NCI-H187 treated with DMSO at 0.1 percent for 48 hours (cell line): ENCODE measurements around the gene NRDC.

Experiments used
- DNase-seq: peaks from one replicate; lab custom pipeline; 2025; lab: John Stamatoyannopoulos, UW

NRDC gene, protein sequence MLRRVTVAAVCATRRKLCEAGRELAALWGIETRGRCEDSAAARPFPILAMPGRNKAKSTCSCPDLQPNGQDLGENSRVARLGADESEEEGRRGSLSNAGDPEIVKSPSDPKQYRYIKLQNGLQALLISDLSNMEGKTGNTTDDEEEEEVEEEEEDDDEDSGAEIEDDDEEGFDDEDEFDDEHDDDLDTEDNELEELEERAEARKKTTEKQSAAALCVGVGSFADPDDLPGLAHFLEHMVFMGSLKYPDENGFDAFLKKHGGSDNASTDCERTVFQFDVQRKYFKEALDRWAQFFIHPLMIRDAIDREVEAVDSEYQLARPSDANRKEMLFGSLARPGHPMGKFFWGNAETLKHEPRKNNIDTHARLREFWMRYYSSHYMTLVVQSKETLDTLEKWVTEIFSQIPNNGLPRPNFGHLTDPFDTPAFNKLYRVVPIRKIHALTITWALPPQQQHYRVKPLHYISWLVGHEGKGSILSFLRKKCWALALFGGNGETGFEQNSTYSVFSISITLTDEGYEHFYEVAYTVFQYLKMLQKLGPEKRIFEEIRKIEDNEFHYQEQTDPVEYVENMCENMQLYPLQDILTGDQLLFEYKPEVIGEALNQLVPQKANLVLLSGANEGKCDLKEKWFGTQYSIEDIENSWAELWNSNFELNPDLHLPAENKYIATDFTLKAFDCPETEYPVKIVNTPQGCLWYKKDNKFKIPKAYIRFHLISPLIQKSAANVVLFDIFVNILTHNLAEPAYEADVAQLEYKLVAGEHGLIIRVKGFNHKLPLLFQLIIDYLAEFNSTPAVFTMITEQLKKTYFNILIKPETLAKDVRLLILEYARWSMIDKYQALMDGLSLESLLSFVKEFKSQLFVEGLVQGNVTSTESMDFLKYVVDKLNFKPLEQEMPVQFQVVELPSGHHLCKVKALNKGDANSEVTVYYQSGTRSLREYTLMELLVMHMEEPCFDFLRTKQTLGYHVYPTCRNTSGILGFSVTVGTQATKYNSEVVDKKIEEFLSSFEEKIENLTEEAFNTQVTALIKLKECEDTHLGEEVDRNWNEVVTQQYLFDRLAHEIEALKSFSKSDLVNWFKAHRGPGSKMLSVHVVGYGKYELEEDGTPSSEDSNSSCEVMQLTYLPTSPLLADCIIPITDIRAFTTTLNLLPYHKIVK

DNA sequence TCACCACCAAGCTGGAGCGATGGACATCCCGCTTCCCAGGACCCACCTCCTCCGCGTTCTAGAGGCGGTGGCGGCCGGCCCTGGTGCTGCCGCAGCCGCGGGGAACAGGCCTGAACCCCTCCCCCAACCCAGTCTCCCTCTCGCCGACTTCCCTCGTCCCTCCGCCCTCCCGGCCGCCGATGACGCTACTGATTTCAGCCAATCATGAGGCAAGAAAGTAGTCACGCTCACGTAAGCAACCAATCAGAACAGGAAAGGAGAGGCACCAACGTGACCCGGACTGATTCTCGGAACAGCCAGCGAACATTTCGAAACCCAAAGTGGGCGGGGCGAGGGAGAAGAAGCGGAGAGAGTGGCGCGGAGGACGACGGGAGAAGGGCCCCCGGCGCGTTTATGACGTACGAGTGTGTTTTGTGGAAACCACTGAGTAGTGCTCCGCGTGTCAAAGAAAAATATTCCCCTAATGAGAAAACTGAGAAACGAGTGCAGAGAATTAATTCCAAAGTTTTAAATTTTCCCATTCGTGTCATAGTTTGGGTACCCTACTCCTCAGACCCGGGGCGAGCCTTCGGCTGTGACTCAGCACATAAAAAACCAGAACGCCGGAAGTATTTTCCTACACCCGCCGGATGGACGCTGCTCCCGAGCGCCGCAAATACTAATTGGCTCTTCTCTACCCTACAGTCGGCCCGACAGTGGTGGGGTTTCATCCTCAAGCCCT lies at the start of gene NRDC:
NRDC (minus strand) TSS at position 112 of the 721 bp plus-strand sequence. CDS start 112 bp downstream, outside the sequence.
- DNase-seq, result peak; percentile 98

DNA sequence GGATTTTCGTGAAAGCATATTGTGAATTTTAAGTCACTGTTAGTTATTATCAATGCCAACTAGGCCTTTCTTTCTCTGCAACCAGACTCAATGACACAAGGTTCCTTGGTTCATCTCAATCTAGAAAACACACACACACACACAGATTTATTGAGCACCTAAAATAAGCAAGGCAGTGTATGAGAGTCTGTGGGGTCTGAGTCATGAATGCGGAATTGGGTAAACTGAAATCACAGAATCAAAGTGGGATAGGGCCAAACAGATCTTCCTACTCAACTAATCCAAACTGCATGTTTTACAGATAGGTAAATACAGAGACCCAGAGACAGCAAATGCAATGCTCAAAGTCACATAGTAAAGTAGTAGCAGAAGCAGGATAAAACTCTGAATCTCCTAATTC lies 48.5 kb upstream of the NRDC start:
- DNase-seq, result no peak

DNA sequence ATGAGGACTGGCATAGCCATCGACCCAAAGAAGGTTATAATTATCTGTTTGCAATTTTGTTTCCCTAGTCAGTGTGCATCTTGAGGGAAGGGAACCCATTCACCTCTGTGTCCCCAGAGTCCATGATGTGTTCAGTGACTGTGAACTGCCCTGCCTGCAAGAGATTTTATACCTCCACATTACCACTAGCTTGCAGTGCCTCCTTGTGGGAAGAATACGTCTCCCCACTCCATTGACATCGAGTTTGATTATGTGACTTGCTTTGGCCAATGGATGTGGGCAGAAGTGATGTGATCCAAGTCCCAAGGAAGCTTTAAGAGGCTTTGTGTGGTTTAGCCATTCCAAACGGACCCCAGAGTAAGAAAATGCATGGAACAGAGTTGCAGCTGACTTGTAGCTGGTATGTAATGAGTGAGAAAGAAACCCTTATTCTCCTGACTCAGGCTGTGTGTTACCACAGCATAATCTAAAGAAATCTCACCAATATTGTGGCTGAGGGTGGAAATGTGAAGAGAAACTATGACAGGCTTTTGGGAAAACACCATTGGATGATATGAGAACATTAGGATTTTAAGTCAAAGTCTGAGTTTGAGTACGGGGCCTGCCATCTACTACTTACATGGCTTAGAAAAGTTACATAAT lies 47.8 kb upstream of the NRDC start:
- DNase-seq, result no peak

DNA sequence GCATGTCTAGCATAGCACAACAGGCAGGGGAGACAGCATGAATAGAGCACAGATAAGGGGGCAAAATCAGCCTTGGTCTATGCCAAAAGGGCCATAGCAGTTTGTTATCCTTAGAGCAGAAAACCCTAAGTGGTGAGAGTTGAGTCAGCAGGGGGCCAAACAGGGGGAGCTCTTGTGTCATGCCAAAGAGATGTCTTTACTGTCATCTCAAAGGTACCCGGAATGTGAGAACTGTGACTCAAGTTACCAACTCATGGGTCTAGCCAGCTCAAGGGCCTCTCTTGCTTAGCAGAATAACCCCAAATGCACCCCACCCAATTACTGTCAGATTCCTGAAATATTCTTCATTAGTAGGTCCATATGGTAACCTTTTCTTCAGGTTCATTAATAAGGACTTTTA lies 45.9 kb upstream of the NRDC start:
- DNase-seq, result no peak

DNA sequence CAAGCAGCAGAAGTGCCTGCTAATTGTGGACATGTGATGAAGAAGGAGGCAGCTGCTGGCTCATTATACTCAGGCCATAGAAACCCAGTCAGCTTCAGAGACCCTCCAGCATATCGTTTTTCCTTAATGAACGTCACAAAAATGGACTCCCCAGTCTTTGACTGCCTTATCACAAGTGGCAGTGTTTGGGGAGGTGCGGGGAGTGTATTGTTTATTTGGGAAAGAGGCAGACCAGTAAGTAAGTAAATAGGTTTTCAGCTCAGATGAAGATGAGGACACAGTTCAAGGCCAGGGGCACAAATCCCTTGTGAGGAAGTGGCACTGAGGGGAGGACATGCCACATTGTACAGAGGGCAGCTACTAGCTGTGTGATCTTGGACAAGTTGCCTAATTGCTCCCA lies 43.5 kb upstream of the NRDC start:
- no peak for DNase-seq

DNA sequence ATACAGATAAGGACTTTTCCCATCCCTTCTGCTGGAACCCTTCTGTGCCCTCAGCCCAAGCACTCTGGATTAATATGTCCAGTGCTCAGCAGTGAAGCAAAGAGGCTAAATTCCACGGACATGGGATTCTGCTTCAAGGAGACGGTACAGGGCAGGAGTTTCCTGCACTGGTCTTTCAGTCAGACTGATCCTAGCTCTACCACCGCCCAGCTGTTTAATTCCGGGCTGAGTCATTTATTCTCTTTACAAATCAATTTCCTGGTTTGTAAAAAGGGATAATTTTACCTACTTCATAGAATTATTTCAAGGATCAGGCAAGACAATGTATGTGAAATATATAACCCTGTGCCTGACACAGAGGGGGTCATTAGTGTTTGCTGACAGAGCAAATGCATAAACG lies 41.6 kb upstream of the NRDC start:
- no peak for DNase-seq

DNA sequence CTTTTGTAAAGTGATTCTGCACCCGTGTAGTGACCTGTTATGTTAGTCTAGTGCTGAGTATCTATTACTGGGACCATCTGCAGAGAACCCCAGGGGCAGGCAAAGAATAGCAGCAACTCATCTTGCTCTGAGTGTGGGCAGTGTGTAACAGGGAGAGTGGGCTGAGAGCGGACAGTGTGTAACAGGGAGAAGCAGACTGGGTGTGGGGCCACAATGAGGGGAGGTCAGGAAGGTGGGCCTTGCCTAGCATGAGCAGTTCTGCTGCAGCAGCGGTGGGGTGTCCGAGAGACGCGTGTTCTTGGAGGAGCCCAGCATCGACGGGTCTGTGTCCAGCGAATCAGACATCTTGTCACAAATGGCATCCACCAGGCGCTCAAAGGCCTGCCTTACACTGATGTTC lies 41.2 kb upstream of the NRDC start:
- no peak for DNase-seq

DNA sequence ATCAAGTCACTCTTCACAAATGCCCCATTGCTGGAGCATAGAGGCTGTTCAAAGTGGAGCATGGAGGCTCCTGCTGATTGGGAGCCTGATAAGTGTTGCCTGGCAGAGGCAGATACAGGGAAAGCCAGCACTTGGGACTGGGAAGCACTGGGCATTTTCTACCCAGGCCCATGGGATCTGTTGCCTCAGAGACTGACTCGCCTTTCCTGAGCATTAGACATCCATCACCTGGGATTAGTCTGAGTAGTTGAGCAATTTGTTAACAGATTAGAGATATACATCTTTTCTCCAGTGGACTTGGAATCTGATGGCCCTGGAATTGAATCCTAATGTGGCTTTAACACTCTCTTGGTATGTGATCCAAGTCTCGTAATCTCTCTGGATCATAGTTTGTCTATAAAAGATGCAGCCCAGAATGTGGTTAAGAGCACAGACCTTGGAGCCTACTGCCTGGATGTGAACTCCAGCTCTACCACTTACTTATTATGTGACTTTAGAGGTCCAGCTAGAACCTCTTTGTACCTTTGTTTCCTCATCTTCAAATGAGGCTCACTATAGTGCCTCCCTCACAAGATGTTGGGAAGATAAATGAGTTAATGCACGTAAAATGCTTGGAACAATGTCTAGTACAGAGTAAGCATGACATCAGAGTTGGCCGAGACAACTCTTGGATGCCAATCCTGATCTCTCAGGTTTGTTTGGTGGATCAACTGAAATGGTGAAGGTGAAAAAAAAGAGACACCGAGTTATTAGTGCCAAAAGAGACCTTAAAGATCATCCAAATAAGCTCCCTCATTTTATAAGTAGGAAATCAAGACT lies 38.3 kb upstream of the NRDC start:
- no peak for DNase-seq

DNA sequence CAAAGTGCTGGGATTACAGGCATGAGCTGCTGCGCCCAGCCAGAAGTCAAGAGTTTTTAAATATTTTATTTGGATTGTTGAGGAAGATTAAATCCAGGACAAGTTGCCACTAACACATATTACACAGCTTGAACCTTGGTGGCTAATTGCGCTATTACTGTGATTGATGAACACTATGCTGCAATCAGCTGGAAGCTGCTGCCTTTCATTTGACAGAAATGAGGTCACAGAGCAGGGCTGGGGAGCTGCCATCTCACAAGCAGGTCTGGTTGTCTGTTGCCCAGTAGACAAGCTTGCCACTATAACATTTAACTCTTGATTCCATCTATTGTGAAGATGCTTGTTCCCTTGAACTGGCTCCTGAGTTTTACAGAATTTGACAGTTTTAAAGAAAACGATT lies 37.4 kb upstream of the NRDC start:
- no peak for DNase-seq

DNA sequence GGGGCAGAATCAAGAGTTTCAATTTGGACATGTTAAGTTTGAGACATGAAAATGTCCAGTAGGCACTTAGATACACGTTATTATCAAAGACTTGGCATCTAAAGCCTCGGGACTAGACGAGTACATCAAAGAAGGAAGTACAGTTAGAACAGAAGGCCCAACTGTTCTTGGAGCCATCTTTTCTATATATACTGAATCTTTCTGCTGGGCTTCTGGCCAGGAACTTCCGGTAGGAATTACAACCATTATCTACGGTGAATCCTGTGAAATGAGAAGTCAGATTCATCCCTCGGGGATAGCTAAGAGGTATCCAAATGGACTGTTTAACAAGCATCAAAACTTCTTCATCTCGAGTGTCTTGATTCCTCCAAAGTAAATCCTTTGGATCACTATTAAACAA lies 34.4 kb upstream of the NRDC start:
- DNase-seq, result no peak

DNA sequence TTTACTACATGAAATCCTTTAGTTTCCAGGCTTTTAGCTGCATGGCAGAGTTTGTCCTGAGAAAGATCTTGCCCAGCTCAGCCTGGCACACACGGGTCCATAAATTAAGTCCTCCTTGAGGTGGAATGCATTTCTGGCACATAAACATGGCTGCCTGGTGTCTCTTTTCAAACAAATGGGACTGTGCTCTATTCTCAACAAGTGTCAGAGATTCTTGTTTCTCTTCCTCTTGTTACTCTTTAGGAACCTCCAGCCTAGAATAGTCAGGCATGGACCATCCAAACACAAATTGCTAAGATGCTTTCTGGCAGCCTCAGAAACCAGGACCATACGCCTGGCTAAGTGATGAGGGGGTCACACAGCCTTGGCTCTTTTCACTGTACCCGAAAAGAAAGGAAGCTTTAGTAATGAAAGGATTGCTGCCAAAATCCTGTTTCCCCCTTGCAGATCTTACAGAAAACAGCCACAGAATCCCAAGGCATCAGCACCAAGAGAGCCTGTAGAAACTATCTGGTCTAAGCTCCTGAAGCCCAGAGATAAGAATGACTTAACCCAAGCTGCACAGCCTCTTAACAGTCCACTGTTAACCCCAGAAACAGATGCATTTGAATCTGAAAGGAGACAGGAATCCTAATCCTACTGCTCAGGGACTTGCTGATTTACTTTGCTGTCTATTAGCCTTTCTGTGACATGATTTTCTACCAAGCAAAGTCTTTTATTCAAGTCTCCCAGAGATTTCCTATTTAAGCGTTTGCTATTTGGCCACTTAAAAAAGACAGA lies 31.9 kb upstream of the NRDC start:
- DNase-seq, result no peak

DNA sequence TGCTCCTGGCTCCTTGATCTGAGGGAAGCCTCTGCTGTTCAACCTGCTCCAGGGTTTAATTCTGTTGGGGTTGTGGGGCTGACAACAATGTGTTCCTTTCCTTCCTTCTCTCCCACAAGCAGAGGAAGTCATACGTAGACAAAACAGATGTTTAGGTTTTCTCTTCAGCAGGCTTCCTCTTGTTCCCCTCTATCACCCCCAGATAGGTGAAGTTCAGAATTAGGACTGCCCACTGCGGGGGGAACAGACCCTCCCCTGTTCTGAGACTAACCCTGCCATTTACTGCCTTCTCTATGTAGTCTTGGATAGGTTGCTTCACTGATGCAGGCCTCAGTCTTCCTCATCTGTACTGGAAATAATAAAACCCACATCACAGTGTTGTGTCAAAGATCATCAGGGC lies 30.0 kb upstream of the NRDC start:
- no peak for DNase-seq

DNA sequence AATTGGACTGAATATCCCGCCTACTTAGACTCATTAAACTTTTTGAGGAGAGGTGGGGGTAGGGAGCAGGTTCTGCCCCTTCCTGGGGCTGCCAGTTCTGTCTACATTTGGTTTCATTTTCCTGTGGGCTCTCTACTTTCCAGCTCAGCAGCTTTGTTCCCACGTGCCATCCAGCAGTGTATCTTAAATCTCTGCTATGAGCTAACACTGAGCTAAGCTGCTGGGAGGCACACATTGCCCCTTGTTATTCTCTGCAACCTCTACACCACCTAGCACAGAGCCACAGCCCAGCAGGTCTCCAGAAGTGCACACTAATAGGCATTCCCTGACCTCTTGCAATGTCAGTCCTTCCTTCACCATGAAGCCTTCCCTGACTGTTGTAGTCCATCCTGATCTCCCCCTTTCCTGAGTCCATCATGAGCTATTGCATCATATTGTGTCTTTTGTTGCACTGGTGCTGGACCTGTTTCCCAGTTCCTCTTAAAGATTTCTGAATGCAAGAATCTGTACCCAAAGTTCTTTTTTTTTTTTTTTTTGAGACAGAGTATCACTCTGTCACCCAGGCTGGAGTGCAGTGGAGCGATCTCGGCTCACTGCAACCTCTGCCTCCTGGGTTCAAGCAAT lies 28.7 kb upstream of the NRDC start:
- no peak for DNase-seq

DNA sequence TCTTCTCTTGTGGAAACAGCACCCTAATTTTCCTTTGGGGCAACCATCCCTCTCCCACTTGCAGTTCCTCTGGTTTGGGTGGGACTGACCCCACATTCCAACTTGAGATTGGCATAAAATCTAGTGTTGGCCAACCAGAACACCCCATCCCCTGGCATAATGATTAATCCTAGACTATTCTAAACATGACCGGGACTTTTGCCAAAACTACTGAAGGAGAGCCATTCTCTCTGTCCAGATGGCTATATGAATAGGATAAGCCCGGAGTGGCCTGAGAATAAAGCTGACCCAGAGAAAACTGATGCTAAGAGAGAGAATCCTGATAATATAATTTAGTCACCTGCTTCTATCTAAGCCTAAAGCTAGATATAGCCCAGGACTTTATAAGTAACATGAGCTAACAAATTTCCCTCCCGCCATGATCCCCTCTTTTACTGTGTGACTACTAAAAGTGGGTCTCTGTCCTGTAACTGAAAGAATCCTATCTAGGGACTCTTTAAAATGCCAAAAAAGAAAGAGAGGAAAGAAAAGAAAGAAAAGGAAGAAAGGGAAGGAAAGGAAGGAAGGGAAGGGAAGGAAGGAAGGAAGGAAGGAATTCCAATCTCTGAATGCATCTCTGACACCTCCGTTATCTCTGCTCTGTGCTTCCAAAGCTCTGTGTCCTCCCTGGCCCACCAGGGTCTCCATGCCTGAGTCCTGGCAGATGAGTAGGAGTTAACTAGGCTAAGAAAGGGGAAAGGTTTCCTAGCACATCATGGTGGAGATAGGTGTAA lies 28.0 kb upstream of the NRDC start:
- no peak for DNase-seq

DNA sequence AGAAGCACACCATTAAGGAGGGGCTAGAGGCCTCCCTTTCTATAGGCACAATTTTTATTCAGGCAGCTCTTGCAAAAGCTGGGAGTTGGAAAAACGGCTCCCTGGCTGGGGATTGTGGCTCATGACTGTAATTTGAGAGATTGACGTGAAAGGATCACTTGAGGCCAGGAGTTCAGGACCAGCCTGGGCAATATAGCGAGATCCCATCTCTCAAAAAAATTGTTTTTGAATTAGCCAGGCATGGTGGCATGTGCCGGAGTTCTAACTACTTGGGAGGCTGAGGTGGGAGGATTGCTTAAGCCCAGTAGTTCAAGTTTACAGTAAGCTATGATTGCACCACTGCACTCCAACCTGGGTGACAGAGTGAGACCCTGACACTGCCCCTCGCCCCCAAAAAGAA lies 23.9 kb upstream of the NRDC start:
- no peak for DNase-seq

DNA sequence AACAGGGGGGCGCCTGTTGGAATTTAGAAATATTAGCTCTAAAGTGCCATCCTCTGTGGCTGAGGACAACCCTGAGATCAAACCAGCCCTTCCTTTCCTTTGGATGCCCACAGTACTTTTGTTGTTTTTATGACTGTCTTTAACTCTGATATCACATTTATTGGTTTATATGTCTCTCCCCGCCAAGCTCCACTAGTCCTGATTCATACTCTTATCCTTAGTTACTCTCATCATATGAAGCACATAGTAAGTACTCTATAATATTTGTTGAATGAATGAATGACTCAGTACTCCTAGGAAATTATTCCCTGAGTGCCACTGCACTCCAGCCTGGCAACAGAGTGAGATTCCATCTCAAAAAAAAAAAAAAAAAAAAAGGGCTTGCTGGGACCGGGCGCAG lies 22.6 kb upstream of the NRDC start:
- no peak for DNase-seq

DNA sequence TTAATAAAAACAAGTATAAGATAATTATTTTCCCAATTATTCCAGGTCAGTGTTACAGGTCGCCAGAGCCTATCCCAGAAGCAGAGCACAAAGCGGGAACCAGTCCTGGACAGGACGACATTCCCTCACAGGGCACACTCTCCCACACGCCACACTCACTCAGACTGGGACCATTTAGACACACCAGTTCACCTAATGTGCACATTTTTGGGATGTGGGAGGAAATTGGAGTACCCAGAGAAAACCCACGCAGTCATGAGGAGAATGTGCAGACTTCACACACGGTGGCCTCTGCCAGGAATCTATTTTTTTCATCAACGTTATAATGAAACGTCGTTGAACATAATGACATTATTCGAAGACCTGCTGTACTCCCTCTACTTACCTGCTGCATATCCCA lies 20.5 kb upstream of the NRDC start:
- no peak for DNase-seq

DNA sequence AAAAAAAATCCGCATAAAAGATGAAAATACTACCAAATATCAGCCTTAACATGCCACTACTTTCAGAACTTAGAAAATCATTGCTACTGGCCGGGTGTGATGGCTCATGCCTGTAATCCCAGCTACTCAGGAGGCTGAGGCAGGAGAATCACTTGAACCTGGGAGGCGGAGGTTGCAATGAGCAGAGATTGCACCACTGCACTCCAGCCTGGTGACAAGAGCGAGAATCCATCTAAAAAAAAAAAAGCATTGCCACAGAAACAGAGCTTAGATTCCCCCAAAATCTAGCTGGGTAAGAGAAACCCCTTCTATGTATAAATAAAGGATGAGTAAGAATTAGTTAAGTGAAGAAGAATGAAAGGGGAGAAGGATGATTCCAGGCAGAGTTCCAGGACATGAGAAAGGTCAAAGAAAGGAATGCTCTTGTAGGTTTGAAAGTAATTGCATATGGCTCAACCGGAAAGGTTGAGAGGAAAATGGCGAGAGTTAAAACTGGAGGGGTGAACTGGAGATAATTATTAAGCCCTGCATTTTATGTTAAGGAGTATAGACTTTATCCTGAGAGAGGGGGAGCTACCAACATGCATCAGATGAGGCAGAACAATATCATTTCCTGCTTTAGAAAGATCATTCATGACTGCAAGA lies 19.7 kb upstream of the NRDC start:
- no peak for DNase-seq
